Measurements from ENCODE around the gene ATP5MC2.
A peak's percentile ranks its signal among the peaks of the same experiment; 100 is the strongest.

- TF ChIP-seq POLR2A (IDR thresholded peaks at IDR 0.05; ENCODE audit: low read depth, low read length) (no peak), FOS (IDR thresholded peaks at IDR 0.05; ENCODE audit: low read depth, low read length) (no peak), USF2 (IDR thresholded peaks at IDR 0.05; ENCODE audit: low read depth, low read length) (no peak), CEBPB (IDR thresholded peaks at IDR 0.05; ENCODE audit: low read depth, low read length) (peak; percentile 18; the same call in 1 of the 2 replicates), RFX5 (IDR thresholded peaks at IDR 0.05; ENCODE audit: low read depth, low read length) (no peak), ELK1 (IDR thresholded peaks at IDR 0.05; ENCODE audit: borderline replicate concordance, low read depth, low read length) (no peak), MXI1 (IDR thresholded peaks at IDR 0.05; ENCODE audit: borderline replicate concordance, low read depth, low read length) (no peak), RAD21 (IDR thresholded peaks at IDR 0.05; ENCODE audit: low read length) (no peak), NFE2L2 (IDR thresholded peaks at IDR 0.05; ENCODE audit: low read depth, low read length) (no peak), BHLHE40 (IDR thresholded peaks at IDR 0.05; ENCODE audit: low read depth, low read length) (no peak), SMC3 (IDR thresholded peaks at IDR 0.05; ENCODE audit: low read depth, low read length) (no peak), MAZ (IDR thresholded peaks at IDR 0.05; ENCODE audit: borderline replicate concordance, low read depth, low read length) (peak; percentile 25; the same call in 1 of the 2 replicates)
- TF ChIP-seq, protein P1, sequence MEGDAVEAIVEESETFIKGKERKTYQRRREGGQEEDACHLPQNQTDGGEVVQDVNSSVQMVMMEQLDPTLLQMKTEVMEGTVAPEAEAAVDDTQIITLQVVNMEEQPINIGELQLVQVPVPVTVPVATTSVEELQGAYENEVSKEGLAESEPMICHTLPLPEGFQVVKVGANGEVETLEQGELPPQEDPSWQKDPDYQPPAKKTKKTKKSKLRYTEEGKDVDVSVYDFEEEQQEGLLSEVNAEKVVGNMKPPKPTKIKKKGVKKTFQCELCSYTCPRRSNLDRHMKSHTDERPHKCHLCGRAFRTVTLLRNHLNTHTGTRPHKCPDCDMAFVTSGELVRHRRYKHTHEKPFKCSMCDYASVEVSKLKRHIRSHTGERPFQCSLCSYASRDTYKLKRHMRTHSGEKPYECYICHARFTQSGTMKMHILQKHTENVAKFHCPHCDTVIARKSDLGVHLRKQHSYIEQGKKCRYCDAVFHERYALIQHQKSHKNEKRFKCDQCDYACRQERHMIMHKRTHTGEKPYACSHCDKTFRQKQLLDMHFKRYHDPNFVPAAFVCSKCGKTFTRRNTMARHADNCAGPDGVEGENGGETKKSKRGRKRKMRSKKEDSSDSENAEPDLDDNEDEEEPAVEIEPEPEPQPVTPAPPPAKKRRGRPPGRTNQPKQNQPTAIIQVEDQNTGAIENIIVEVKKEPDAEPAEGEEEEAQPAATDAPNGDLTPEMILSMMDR (conservative IDR thresholded peaks at IDR 0.05; ENCODE audit: low read depth, low read length), result no peak
These were observed 19.6 kb upstream of the ATP5MC2 start for GRCh38 chr12:53695152-53696145.
